Femur (tissue), 1 donor: ENCODE measurements around the gene SLC15A1.
"Not testable (repeated sequence)": the region's sequence is repeated elsewhere in the genome, so short reads cannot be mapped to it uniquely, and the experiment has no call there.

Source experiments
- DNase-seq: peaks from one replicate; pipeline ENCODE4 v3.0.0-alpha.2; 2017

The SLC15A1 gene

GRCh38 chr13:98781045-98781444 is 28.6 kb upstream of the SLC15A1 start:
- no peak for DNase-seq

GRCh38 chr13:98780451-98780850 is 28.0 kb upstream of the SLC15A1 start:
- DNase-seq, result no peak

- DNase-seq, result no peak
Measured at GRCh38 chr13:98779695-98780094, 27.2 kb upstream of the SLC15A1 start.

GRCh38 chr13:98778749-98779148 is 26.3 kb upstream of the SLC15A1 start:
- no peak for DNase-seq

GRCh38 chr13:98776644-98777043 is 24.2 kb upstream of the SLC15A1 start:
- no peak for DNase-seq

GRCh38 chr13:98775844-98776598 is 23.5 kb upstream of the SLC15A1 start:
- no peak for DNase-seq

- no peak for DNase-seq
Measured at GRCh38 chr13:98775386-98775785, 22.9 kb upstream of the SLC15A1 start.

- no peak for DNase-seq
Measured at GRCh38 chr13:98774776-98775175, 22.3 kb upstream of the SLC15A1 start.

GRCh38 chr13:98773921-98774320 is 21.4 kb upstream of the SLC15A1 start:
- DNase-seq, result no peak

GRCh38 chr13:98772794-98773452 is 20.5 kb upstream of the SLC15A1 start:
- DNase-seq, result no peak

GRCh38 chr13:98771838-98772611 is 19.6 kb upstream of the SLC15A1 start:
- DNase-seq, result no peak

GRCh38 chr13:98769736-98770135 is 17.3 kb upstream of the SLC15A1 start:
- no peak for DNase-seq

GRCh38 chr13:98768522-98768921 is 16.1 kb upstream of the SLC15A1 start:
- no peak for DNase-seq

GRCh38 chr13:98766697-98767096 is 14.2 kb upstream of the SLC15A1 start:
- DNase-seq, result no peak

GRCh38 chr13:98765996-98766519 is 13.6 kb upstream of the SLC15A1 start:
- no peak for DNase-seq

- DNase-seq, result no peak
Measured at GRCh38 chr13:98761986-98762616, 9.6 kb upstream of the SLC15A1 start.

- no peak for DNase-seq
Measured at GRCh38 chr13:98761126-98761985, 8.9 kb upstream of the SLC15A1 start.

GRCh38 chr13:98755729-98756128 is 3.3 kb upstream of the SLC15A1 start:
- no peak for DNase-seq

GRCh38 chr13:98755116-98755515 is 2.6 kb upstream of the SLC15A1 start:
- no peak for DNase-seq

GRCh38 chr13:98754468-98754867 is 2.0 kb upstream of the SLC15A1 start:
- DNase-seq, result not testable (repeated sequence)

GRCh38 chr13:98751861-98752466 is 508 bp downstream of the SLC15A1 start:
- no peak for DNase-seq

- DNase-seq, result no peak
Measured at GRCh38 chr13:98751367-98751782, 1.1 kb downstream of the SLC15A1 start.
